PFSK-1 (cell line): ENCODE data around the gene C6orf52.

Source experiments
- FOXP2 ChIP-seq: optimal IDR thresholded peaks from 2 replicates; pipeline ENCODE3; 2011; ENCODE audit warnings: borderline replicate concordance, control low read depth, inconsistent platforms; ENCODE audit not compliant: insufficient read depth; ENCODE audit errors: extremely low read length, extremely low read depth
- POLR2AphosphoS5 ChIP-seq: IDR thresholded peaks from 2 replicates; pipeline ENCODE4 v1.6.1; 2012; ENCODE audit warnings: low read depth, mild to moderate bottlenecking, control low read depth, low read length, moderate library complexity
- SIN3A ChIP-seq: IDR thresholded peaks from 2 replicates; pipeline ENCODE4 v1.6.1; 2012; ENCODE audit warnings: mild to moderate bottlenecking, low read length, moderate library complexity, borderline replicate concordance; ENCODE audit not compliant: insufficient read depth
- TAF1 ChIP-seq: IDR thresholded peaks from 2 replicates; pipeline ENCODE4 v1.6.1; 2012; ENCODE audit warnings: low read length, control low read depth, borderline replicate concordance; ENCODE audit not compliant: insufficient read depth
- TF ChIP-seq, protein P1 (sequence below), 2 experiments: IDR thresholded peaks; 2 replicates each; pipeline versions ENCODE4 v1.6.1 to v1.8.0; 2011 to 2012; ENCODE audit warnings: low read depth in 2 of 2, low read length in 2 of 2, control low read depth in 1 of 2, inconsistent platforms in 1 of 2, mild to moderate bottlenecking in 1 of 2, moderate library complexity in 1 of 2; ENCODE audit not compliant: insufficient read depth in 1 of 2

DNA sequence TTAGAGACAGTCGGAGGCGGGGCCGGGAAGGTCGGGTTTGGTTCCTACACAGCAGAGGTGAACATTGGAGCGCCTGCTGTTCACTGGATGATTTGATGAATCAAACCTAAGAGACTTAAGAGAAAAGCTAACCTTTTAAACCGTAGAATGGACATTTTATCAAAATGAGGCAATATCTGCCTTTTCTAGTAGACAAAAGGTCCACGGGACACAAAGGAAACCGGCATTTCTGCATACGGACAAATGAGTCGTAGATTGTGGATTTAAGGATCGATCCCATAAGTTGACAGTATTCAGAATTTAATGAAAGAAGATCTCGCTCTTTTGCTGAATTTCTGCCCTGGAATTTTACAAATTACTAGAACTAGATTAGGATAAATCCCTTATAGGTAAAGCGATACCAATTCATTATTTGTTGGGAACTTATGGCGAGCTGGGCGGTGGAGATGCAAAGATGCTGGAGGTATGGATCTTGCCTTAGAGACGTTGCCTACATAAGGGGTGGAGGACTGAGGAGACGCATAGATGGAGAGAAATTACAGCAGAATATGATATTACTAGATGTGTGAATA lies 756 bp upstream of the C6orf52 start:
- TF ChIP-seq TAF1 (no peak), POLR2AphosphoS5 (no peak), SIN3A (no peak), FOXP2 (no peak)
- TF ChIP-seq, protein P1, sequence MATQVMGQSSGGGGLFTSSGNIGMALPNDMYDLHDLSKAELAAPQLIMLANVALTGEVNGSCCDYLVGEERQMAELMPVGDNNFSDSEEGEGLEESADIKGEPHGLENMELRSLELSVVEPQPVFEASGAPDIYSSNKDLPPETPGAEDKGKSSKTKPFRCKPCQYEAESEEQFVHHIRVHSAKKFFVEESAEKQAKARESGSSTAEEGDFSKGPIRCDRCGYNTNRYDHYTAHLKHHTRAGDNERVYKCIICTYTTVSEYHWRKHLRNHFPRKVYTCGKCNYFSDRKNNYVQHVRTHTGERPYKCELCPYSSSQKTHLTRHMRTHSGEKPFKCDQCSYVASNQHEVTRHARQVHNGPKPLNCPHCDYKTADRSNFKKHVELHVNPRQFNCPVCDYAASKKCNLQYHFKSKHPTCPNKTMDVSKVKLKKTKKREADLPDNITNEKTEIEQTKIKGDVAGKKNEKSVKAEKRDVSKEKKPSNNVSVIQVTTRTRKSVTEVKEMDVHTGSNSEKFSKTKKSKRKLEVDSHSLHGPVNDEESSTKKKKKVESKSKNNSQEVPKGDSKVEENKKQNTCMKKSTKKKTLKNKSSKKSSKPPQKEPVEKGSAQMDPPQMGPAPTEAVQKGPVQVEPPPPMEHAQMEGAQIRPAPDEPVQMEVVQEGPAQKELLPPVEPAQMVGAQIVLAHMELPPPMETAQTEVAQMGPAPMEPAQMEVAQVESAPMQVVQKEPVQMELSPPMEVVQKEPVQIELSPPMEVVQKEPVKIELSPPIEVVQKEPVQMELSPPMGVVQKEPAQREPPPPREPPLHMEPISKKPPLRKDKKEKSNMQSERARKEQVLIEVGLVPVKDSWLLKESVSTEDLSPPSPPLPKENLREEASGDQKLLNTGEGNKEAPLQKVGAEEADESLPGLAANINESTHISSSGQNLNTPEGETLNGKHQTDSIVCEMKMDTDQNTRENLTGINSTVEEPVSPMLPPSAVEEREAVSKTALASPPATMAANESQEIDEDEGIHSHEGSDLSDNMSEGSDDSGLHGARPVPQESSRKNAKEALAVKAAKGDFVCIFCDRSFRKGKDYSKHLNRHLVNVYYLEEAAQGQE (IDR thresholded peaks at IDR 0.05; ENCODE audit: insufficient read depth in 1 of 2, low read depth in 2 of 2, low read length in 2 of 2), result no peak
